Suprapubic skin (tissue), 2 donors: ENCODE measurements around the gene ZC3H12A.

Experiments
- EP300 ChIP-seq: sonication (generic); formaldehyde crosslinking; IDR thresholded peaks from one replicate; pipeline ENCODE4 v1.6.1; 2017; ENCODE audit warnings: antibody characterized with exemption
- POLR2A ChIP-seq, 2 donors: fragments of 450-650 bp; IDR thresholded peaks; one replicate each; pipeline ENCODE4 v1.6.1; 2017; ENCODE audit warnings: antibody characterized with exemption in 2 of 2, mild to moderate bottlenecking in 2 of 2, moderate library complexity in 2 of 2

GRCh38 chr1:37474697-37475379, 458 bp downstream of the ZC3H12A start:
- TF ChIP-seq POLR2A (IDR thresholded peaks at IDR 0.05) = no peak
- TF ChIP-seq EP300 = no peak
